ENCODE data around the gene GRPEL2. TPM values are rescaled to one million over a fixed set of nuclear protein-coding genes. Genes with fewer than 3 reads are reported as not detected.

GRPEL2 gene
- total RNA-seq (10 to 100 TPM in 3 of 5 donors, 1 to 10 TPM in 2; 1.4 to 19.1 (median 13.8) TPM), polyA plus RNA-seq (1 to 10 TPM; 4.7 to 5.3 (median 5.2) TPM)
- long read RNA-seq, donor 1, full-length matches to known transcripts, result 2 of 2 reads
- long read RNA-seq, donor 1, partial matches to known transcripts, result 0 of 2 reads
- long read RNA-seq, donor 1, other reads (novel, unspliced or antisense), result 0 of 2 reads
- long read RNA-seq, donor 2, full-length matches to known transcripts, result 2 of 2 reads
- long read RNA-seq, donor 2, partial matches to known transcripts, result 0 of 2 reads
- long read RNA-seq, donor 2, other reads (novel, unspliced or antisense), result 0 of 2 reads
- long read RNA-seq, donor 3, full-length matches to known transcripts, result 1 of 1 reads
- long read RNA-seq, donor 3, partial matches to known transcripts, result 0 of 1 reads
- long read RNA-seq, donor 3, other reads (novel, unspliced or antisense), result 0 of 1 reads
- long read RNA-seq, donor 4, result 0 reads
- long read RNA-seq, donor 5, full-length matches to known transcripts, result 2 of 2 reads
- long read RNA-seq, donor 5, partial matches to known transcripts, result 0 of 2 reads
- long read RNA-seq, donor 5, other reads (novel, unspliced or antisense), result 0 of 2 reads
- long read RNA-seq, donor 6, full-length matches to known transcripts, result 2 of 2 reads
- long read RNA-seq, donor 6, partial matches to known transcripts, result 0 of 2 reads
- long read RNA-seq, donor 6, other reads (novel, unspliced or antisense), result 0 of 2 reads
- long read RNA-seq, donor 7, full-length matches to known transcripts, result 1 of 13 reads
- long read RNA-seq, donor 7, partial matches to known transcripts, result 12 of 13 reads
- long read RNA-seq, donor 7, other reads (novel, unspliced or antisense), result 0 of 13 reads
- long read RNA-seq, donor 8, full-length matches to known transcripts, result 4 of 4 reads
- long read RNA-seq, donor 8, partial matches to known transcripts, result 0 of 4 reads
- long read RNA-seq, donor 8, other reads (novel, unspliced or antisense), result 0 of 4 reads
- long read RNA-seq, donor 9, full-length matches to known transcripts, result 4 of 4 reads
- long read RNA-seq, donor 9, partial matches to known transcripts, result 0 of 4 reads
- long read RNA-seq, donor 9, other reads (novel, unspliced or antisense), result 0 of 4 reads
- long read RNA-seq, donor 10, full-length matches to known transcripts, result 2 of 2 reads
- long read RNA-seq, donor 10, partial matches to known transcripts, result 0 of 2 reads
- long read RNA-seq, donor 10, other reads (novel, unspliced or antisense), result 0 of 2 reads

DNA sequence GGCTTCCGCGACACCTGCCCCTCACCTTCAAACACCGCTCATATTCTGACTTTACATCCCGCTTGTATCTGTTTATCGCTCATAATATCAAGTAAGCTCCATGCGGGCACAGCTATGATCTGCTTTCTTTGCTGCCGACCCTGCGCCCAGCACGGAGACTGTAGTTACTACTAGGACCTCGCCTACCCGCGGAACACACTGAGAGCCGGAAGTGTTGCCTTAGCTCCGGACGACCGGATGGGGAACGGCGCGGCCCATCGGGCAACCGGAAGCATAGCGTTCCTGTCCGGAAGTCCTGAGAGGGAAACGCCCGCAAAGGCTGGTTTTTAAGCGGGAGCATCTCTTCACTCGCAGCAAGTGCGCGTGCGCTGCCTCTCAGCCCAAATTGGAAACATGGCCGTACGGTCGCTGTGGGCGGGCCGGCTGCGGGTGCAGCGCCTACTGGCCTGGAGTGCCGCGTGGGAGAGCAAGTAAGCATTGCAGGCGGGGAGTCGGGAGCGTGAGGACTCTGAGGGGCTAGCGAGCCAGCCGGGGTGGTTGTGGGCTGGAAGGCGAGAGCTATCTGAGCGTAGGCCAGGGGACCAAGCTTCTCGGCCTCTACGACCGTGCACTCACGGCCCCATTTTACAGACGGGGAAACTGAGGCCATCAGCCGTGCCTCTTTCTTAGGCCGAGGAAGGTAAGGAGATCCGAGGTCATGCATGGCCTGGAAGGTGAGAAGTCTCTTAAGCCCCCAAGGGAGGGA lies at the start of gene GRPEL2:
Gene GRPEL2 (plus strand): TSS at position 353 of the 745 bp plus-strand sequence. CDS start 41 bp downstream, at position 394.
- WGBS, 5 donors, result 0 to 1% (median 1%) methylated on average over 52 to 54 of the region's 54 CpGs
- Histone ChIP-seq H3K27ac (peak within 1 kb of the TSS; percentile 70 to 83 (median 78)), H3K4me3 (peak within 1 kb of the TSS; percentile 64 to 94 (median 80)), H3K4me1 (peaks cover 16 to 42% (median 23%) of the 10 kb centered on the region in 4 donors), H3K27me3 (no peaks in the 10 kb centered on the region), H3K36me3 (peaks cover 16 to 32% (median 28%) of the 10 kb centered on the region in 4 donors), H3K9me3 (no peaks in the 10 kb centered on the region)
- intact Hi-C loops (cut with DNase I; ENCODE audit: low total_unique reads), result no loop called here
- TF ChIP-seq CTCF (IDR thresholded peaks at IDR 0.05) (no peak), POLR2AphosphoS5 (IDR thresholded peaks at IDR 0.05) (peak; percentile 82 to 96 (median 83))
- peak; percentile 94 to 98 for DNase-seq

DNA sequence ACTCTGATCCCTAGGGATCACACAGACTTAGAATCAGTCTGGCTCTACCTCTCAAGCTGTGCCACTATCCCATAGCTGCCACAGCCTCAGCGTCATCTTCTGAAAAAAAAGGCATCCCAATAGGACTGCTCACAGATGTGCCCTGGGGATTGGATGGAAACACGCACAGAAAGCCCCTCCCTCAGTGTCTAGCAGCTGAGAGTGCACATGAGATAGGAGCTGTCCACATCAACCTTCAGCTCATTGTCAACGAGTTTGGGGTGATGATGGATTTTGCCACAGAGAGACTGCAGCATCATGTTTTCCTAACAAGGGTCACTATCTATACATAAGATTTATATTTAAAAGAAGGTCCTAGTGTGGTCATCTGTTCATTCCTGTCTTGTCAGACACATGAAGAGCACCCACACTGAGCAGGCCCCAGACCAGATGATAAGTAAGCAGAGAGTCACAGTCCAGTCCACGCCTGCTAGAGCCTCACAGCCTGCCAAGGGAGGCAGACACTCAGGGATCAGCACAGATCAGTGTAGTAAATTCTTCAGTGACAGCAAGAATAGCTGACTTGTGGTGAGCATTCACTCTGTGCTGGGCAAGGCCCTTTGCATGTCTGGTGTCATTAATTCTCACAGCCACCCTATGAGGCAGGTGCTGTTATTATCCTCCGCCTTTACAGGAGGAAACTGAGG lies 47.8 kb upstream of the GRPEL2 start:
- 78 to 83% (median 81%) methylated on average over 5 of the region's 5 CpGs for WGBS, 5 donors
- intact Hi-C loops (cut with DNase I; ENCODE audit: low total_unique reads), result no loop called here
- no peak overlapping the region for H3K4me3 ChIP-seq
- no peaks in the 10 kb centered on the region for H3K4me1 ChIP-seq
- no peak overlapping the region for H3K27ac ChIP-seq
- H3K27me3 ChIP-seq, result peaks cover 0 to 9% (median 0%) of the 10 kb centered on the region in 3 donors
- no peaks in the 10 kb centered on the region for H3K9me3 ChIP-seq
- DNase-seq, result no peak
- TF ChIP-seq POLR2AphosphoS5 (IDR thresholded peaks at IDR 0.05) (no peak), POLR2A (IDR thresholded peaks at IDR 0.05) (no peak), CTCF (IDR thresholded peaks at IDR 0.05) (no peak), EP300 (IDR thresholded peaks at IDR 0.05) (no peak)
- H3K36me3 ChIP-seq, result peaks cover 0 to 3% (median 0%) of the 10 kb centered on the region in 4 donors

GRCh38 chr5:149298163-149298562 lies 47.1 kb upstream of the GRPEL2 start:
- no peak overlapping the region for H3K27ac ChIP-seq
- no peak overlapping the region for H3K4me3 ChIP-seq
- no peaks in the 10 kb centered on the region for H3K9me3 ChIP-seq
- H3K36me3 ChIP-seq, result peaks cover 0 to 4% (median 0%) of the 10 kb centered on the region in 4 donors
- intact Hi-C loops (cut with DNase I; ENCODE audit: low total_unique reads), result no loop called here
- WGBS, 5 donors, result 44 to 50% (median 47%) methylated on average over 1 of the region's 1 CpG
- H3K4me1 ChIP-seq, result no peaks in the 10 kb centered on the region
- DNase-seq, result no peak
- H3K27me3 ChIP-seq, result peaks cover 0 to 9% (median 0%) of the 10 kb centered on the region in 3 donors
- TF ChIP-seq POLR2AphosphoS5 (IDR thresholded peaks at IDR 0.05) (no peak), POLR2A (IDR thresholded peaks at IDR 0.05) (no peak), CTCF (IDR thresholded peaks at IDR 0.05) (no peak), EP300 (IDR thresholded peaks at IDR 0.05) (no peak)
